H1 (cell line): ENCODE results near the gene UVRAG. TPM values are rescaled to one million over a fixed set of nuclear protein-coding genes. Genes with fewer than 3 reads are reported as not detected.

Experiments used
- CTCF ChIA-PET: fragments of 300-600 bp; sonication (Branson Sonifier 250); formaldehyde crosslinking; loops from one replicate; lab custom pipeline; 2021; ENCODE audit not compliant: partially characterized antibody; lab: Charles Lee
- POLR2A ChIA-PET: fragments of 300-600 bp; sonication (Branson Sonifier 250); formaldehyde crosslinking; loops from one replicate; lab custom pipeline; 2021; ENCODE audit warnings: inconsistent platforms; ENCODE audit not compliant: partially characterized antibody; lab: Charles Lee
- DNase-seq, 2 experiments: peaks; one replicate each; pipeline versions ENCODE4 v3.0.0 to v3.0.0-alpha.2; 2010 to 2022; ENCODE audit warnings: low spot score in 2 of 2, low read depth in 1 of 2, mixed read lengths in 1 of 2
- FAIRE-seq: peaks from 2 replicates; lab custom pipeline; 2011; peaks lifted over from hg19 to GRCh38; lab: Jason Lieb, UNC
- H2AFZ ChIP-seq: 2 replicates; pipeline ENCODE4 v1.8.1; 2012; ENCODE audit warnings: low read length, inconsistent platforms
- H2AK5ac ChIP-seq: 2 replicates; pipeline ENCODE4 v1.6.1; 2013; ENCODE audit warnings: low read depth, low read length
- H2BK120ac ChIP-seq: replicated peaks from 2 replicates; pipeline ENCODE3; 2013; ENCODE audit warnings: low read depth, low read length, inconsistent platforms
- H2BK12ac ChIP-seq: 2 replicates; pipeline ENCODE4 v1.6.1; 2013; ENCODE audit warnings: low read depth, low read length
- H2BK15ac ChIP-seq: 2 replicates; pipeline ENCODE4 v1.6.1; 2013; ENCODE audit warnings: low read length
- H2BK20ac ChIP-seq: 2 replicates; pipeline ENCODE4 v1.6.1; 2013; ENCODE audit warnings: low read length
- H2BK5ac ChIP-seq: 2 replicates; pipeline ENCODE4 v1.6.1; 2013; ENCODE audit warnings: low read depth, low read length
- H3K14ac ChIP-seq: 2 replicates; pipeline ENCODE4 v1.6.1; 2013; ENCODE audit warnings: inconsistent platforms; ENCODE audit not compliant: insufficient read length
- H3K18ac ChIP-seq: 2 replicates; pipeline ENCODE4 v1.6.1; 2013; ENCODE audit warnings: low read length; ENCODE audit errors: extremely low read depth
- H3K23ac ChIP-seq: 2 replicates; pipeline ENCODE4 v1.6.1; 2013; ENCODE audit warnings: inconsistent platforms; ENCODE audit not compliant: insufficient read length
- H3K23me2 ChIP-seq: 2 replicates; pipeline ENCODE4 v1.6.1; 2013; ENCODE audit warnings: low read depth, low read length
- H3K27ac ChIP-seq: 2 replicates; pipeline ENCODE4 v1.6.1; 2011; ENCODE audit warnings: low read depth, low read length, inconsistent platforms
- H3K27me3 ChIP-seq, 4 experiments: replicated peaks in 1 of 4; 1 replicate in 1 of 4; 2 replicates in 3 of 4; pipeline versions ENCODE4 v1.6.1 to v1.8.1; 2011 to 2013; ENCODE audit warnings: low read length in 3 of 4, mild to moderate bottlenecking in 3 of 4, inconsistent platforms in 2 of 4, mixed read lengths in 2 of 4, moderate library complexity in 1 of 4; ENCODE audit not compliant: control insufficient read depth in 3 of 4, insufficient read depth in 3 of 4; ENCODE audit errors: extremely low read depth in 1 of 4
- H3K36me3 ChIP-seq, 4 experiments: 2 replicates each; pipeline versions ENCODE4 v1.6.1 to v1.8.1; 2011 to 2013; ENCODE audit warnings: mild to moderate bottlenecking in 4 of 4, low read length in 3 of 4, moderate library complexity in 2 of 4, control low read depth in 1 of 4, inconsistent platforms in 1 of 4; ENCODE audit not compliant: insufficient read depth in 4 of 4, control insufficient read depth in 2 of 4
- H3K4ac ChIP-seq: replicated peaks from 2 replicates; pipeline ENCODE3; 2013; ENCODE audit warnings: low read length, low read depth, mixed read lengths, inconsistent platforms; ENCODE audit not compliant: insufficient read length
- H3K4me1 ChIP-seq, 4 experiments: replicated peaks in 1 of 4; 1 replicate in 1 of 4; 2 replicates in 3 of 4; pipeline versions ENCODE4 v1.6.1 to v1.8.1; 2011 to 2013; ENCODE audit warnings: low read length in 3 of 4, inconsistent platforms in 2 of 4, mixed read lengths in 1 of 4; ENCODE audit not compliant: insufficient read depth in 4 of 4, control insufficient read depth in 3 of 4
- H3K4me2 ChIP-seq, 2 experiments: 2 replicates each; pipeline versions ENCODE4 v1.6.1 to v1.8.1; 2011 to 2013; ENCODE audit warnings: low read depth in 2 of 2, low read length in 2 of 2, control low read depth in 1 of 2, inconsistent platforms in 1 of 2, mild to moderate bottlenecking in 1 of 2; ENCODE audit not compliant: insufficient read depth in 1 of 2
- H3K4me3 ChIP-seq, 4 experiments: fragments of 200-600, 300-600 bp in 1 of 4; sonication (generic), shearing (Covaris generic), sonication (Bioruptor Twin) in 1 of 4; 2 replicates each; pipeline versions ENCODE4 v1.5.1 to v1.8.1; 2011 to 2016; ENCODE audit warnings: low read length in 4 of 4, low read depth in 3 of 4, control low read depth in 2 of 4, inconsistent platforms in 2 of 4, mild to moderate bottlenecking in 2 of 4, mixed read lengths in 1 of 4, moderate library complexity in 1 of 4; ENCODE audit not compliant: insufficient read depth in 2 of 4; ENCODE audit errors: extremely low read depth in 1 of 4
- H3K56ac ChIP-seq: replicated peaks from 2 replicates; pipeline ENCODE3; 2013; ENCODE audit warnings: low read depth, mild to moderate bottlenecking, mixed read lengths, low read length, inconsistent platforms; ENCODE audit not compliant: insufficient read length
- H3K79me1 ChIP-seq: 2 replicates; pipeline ENCODE4 v1.6.1; 2013; ENCODE audit warnings: low read depth, low read length, control low read depth
- H3K79me2 ChIP-seq, 2 experiments: 2 replicates each; pipeline versions ENCODE4 v1.6.1 to v1.8.1; 2012 to 2013; ENCODE audit warnings: low read length in 2 of 2, mild to moderate bottlenecking in 2 of 2, inconsistent platforms in 1 of 2; ENCODE audit not compliant: insufficient read depth in 2 of 2, control insufficient read depth in 1 of 2
- H3K9ac ChIP-seq, 4 experiments: replicated peaks in 1 of 4; 1 replicate in 1 of 4; 2 replicates in 3 of 4; pipeline versions ENCODE4 v1.6.1 to v1.8.1; 2011 to 2013; ENCODE audit warnings: low read depth in 3 of 4, low read length in 3 of 4, control low read depth in 2 of 4, mild to moderate bottlenecking in 2 of 4, moderate library complexity in 2 of 4, inconsistent platforms in 1 of 4; ENCODE audit errors: extremely low read depth in 1 of 4
- H3K9me3 ChIP-seq, 2 experiments: 2 replicates each; pipeline versions ENCODE4 v1.6.1 to v1.8.1; 2012 to 2013; ENCODE audit warnings: mild to moderate bottlenecking in 2 of 2, moderate library complexity in 2 of 2, control low read depth in 1 of 2, inconsistent platforms in 1 of 2, low read depth in 1 of 2, low read length in 1 of 2, mixed read lengths in 1 of 2; ENCODE audit not compliant: insufficient read depth in 2 of 2
- H4K20me1 ChIP-seq, 2 experiments: replicated peaks in 1 of 2; 2 replicates each; pipeline versions ENCODE3 to v1.8.1; 2011 to 2013; ENCODE audit warnings: inconsistent platforms in 2 of 2, low read length in 2 of 2, mild to moderate bottlenecking in 1 of 2; ENCODE audit not compliant: insufficient read depth in 2 of 2, control insufficient read depth in 1 of 2
- H4K5ac ChIP-seq: 2 replicates; pipeline ENCODE4 v1.6.1; 2013; ENCODE audit warnings: low read length, low read depth, mixed read lengths, inconsistent platforms; ENCODE audit not compliant: insufficient read length
- H4K8ac ChIP-seq: 2 replicates; pipeline ENCODE4 v1.8.0; 2013; ENCODE audit warnings: mild to moderate bottlenecking, moderate library complexity, low read length, inconsistent platforms; ENCODE audit not compliant: insufficient read depth; ENCODE audit errors: extremely low read depth
- H4K91ac ChIP-seq: replicated peaks from 2 replicates; pipeline ENCODE3; 2013; ENCODE audit warnings: low read length, mixed read lengths, inconsistent platforms; ENCODE audit not compliant: insufficient read length
- BRCA1 ChIP-seq: IDR thresholded peaks from 2 replicates; pipeline ENCODE4 v1.6.1; 2012; ENCODE audit warnings: low read depth, low read length, improper control_type of control experiment
- CHD2 ChIP-seq: IDR thresholded peaks from 2 replicates; pipeline ENCODE4 v1.6.1; 2012; ENCODE audit warnings: low read length, improper control_type of control experiment
- FOSL1 ChIP-seq: IDR thresholded peaks from 2 replicates; pipeline ENCODE4 v1.6.1; 2011; ENCODE audit warnings: mild to moderate bottlenecking, low read depth, low read length, moderate library complexity; ENCODE audit not compliant: insufficient read depth
- GABPA ChIP-seq: IDR thresholded peaks from 2 replicates; pipeline ENCODE4 v1.6.1; 2011; ENCODE audit warnings: mild to moderate bottlenecking, low read length, moderate library complexity, borderline replicate concordance; ENCODE audit not compliant: insufficient read depth
- KDM1A ChIP-seq: fragments of 200-600, 300-600 bp; sonication (generic); IDR thresholded peaks from 2 replicates; pipeline ENCODE4 v1.7.1; 2016; ENCODE audit warnings: mild to moderate bottlenecking, low read length, borderline replicate concordance
- KDM5A ChIP-seq: fragments of 200-600 bp; IDR thresholded peaks from 2 replicates; pipeline ENCODE4 v1.7.1; 2012; ENCODE audit warnings: mild to moderate bottlenecking, low read length, inconsistent platforms, mixed read lengths
- NANOG ChIP-seq: IDR thresholded peaks from 2 replicates; pipeline ENCODE4 v1.6.1; 2011; ENCODE audit warnings: low read length, low read depth, mild to moderate bottlenecking, inconsistent platforms; ENCODE audit not compliant: insufficient read depth, poor library complexity, severe bottlenecking
- PHF8 ChIP-seq: fragments of 200-600 bp; sonication (generic); conservative IDR thresholded peaks from 2 replicates; pipeline ENCODE4 v1.7.1; 2012; ENCODE audit warnings: low read depth, mild to moderate bottlenecking, inconsistent platforms, low read length, moderate library complexity
- SP4 ChIP-seq: IDR thresholded peaks from 2 replicates; pipeline ENCODE4 v1.6.1; 2012; ENCODE audit warnings: low read length, inconsistent platforms
- SRF ChIP-seq: IDR thresholded peaks from 2 replicates; pipeline ENCODE4 v1.6.1; 2011; ENCODE audit warnings: mild to moderate bottlenecking, low read depth, low read length, moderate library complexity
- TAF1 ChIP-seq: IDR thresholded peaks from 2 replicates; pipeline ENCODE4 v1.6.1; 2011; ENCODE audit warnings: mild to moderate bottlenecking, low read depth, low read length
- TEAD4 ChIP-seq: IDR thresholded peaks from 2 replicates; pipeline ENCODE4 v1.6.1; 2012; ENCODE audit warnings: low read depth, low read length, inconsistent platforms, mixed read lengths
- WGBS, 2 experiments: shearing (Covaris generic) in 1 of 2; methylation state at CpG; one replicate each; pipeline versions ENCODE4 v1.1.6 to v1.1.7; 2013 to 2015; ENCODE audit warnings: low lambda C conversion rate in 2 of 2, mixed read lengths in 2 of 2, inconsistent platforms in 1 of 2, low coverage in 1 of 2, missing lambda C conversion rate in 1 of 2; ENCODE audit not compliant: insufficient replicate concordance in 2 of 2, insufficient coverage in 1 of 2, insufficient read length in 1 of 2; ENCODE audit errors: extremely low coverage in 1 of 2, missing lambda C conversion rate in 1 of 2; 5-methylcytosine and 5-hydroxymethylcytosine counted together
- polyA plus RNA-seq, 7 experiments: library from polyadenylated mRNA; depleted of rRNA in 3 of 7; stranded (reverse) in 5 of 7; unstranded in 2 of 7; fragments of >200 nt in 5 of 7; fragments of 200-250 nt in 2 of 7; gene quantifications; 1 replicate in 5 of 7; 2 replicates in 1 of 7; 4 replicates in 1 of 7; pipeline versions ENCODE4 v1.2.1 to v1.2.3, GENCODE V29; 2011 to 2013; ENCODE audit warnings: missing spikeins in 2 of 7, mixed read lengths in 2 of 7
- total RNA-seq: library from RNA; stranded (reverse); fragmentation: NEBNext Ultra II Directional; extraction: Animal tissue kit (Norgen Biotek cat#: 25700); gene quantifications from 2 replicates; pipeline ENCODE4 v1.2.1, GENCODE V29; 2021
- TF ChIP-seq, protein P1 (sequence below): IDR thresholded peaks from 2 replicates; pipeline ENCODE4 v1.6.1; 2012; ENCODE audit warnings: inconsistent platforms

UVRAG gene
- total and polyA plus RNA-seq, 2 of the 8 experiments (the other 6 are each of a cell fraction or from before 2014, with no cell fraction given): 5.5 to 14.7 TPM

DNA sequence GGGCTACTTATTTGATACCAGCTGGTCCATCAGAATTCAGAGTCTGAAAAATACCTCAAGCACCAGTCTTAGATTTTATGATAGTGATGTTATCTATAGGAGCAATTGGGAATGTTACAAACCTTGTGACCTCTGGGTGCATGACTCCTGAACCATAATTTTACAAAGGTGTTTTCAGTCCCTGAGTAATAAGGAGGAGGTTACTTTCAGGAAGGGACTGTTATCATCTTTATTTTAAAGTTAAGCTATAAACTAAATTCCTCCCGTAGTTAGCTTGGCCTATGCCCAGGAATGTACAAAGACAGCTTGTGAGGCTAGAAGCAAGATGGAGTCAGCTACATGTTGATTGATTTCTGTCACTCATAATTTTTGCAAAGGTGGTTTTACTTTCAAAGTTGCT, 101.9 kb downstream of the UVRAG start:
- Histone ChIP-seq H3K27me3 (no peaks in the 10 kb centered on the region), H2BK15ac (no peak overlapping the region), H3K4me2 (no peak overlapping the region), H3K18ac (no peak overlapping the region), H2BK120ac (no peak overlapping the region), H3K79me1 (no peaks in the 10 kb centered on the region), H2BK12ac (no peak overlapping the region), H3K9me3 (no peaks in the 10 kb centered on the region), H4K20me1 (no peaks in the 10 kb centered on the region), H3K4ac (no peak overlapping the region), H3K4me3 (no peak overlapping the region), H2AK5ac (no peak overlapping the region), H3K14ac (no peak overlapping the region), H3K9ac (no peak overlapping the region), H3K23ac (no peak overlapping the region), H2BK5ac (no peak overlapping the region), H2AFZ (no peak overlapping the region), H2BK20ac (no peak overlapping the region), H3K27ac (no peak overlapping the region), H3K36me3 (no peaks in the 10 kb centered on the region), H4K8ac (no peak overlapping the region), H3K79me2 (no peaks in the 10 kb centered on the region), H4K5ac (no peak overlapping the region), H4K91ac (no peak overlapping the region), H3K4me1 (no peaks in the 10 kb centered on the region), H3K56ac (no peak overlapping the region), H3K23me2 (no peaks in the 10 kb centered on the region)
- POLR2A ChIA-PET: no interaction called here
- CTCF ChIA-PET: interaction anchor here (1.2 to 1.6 kb wide), 2 partner anchors 216 to 235 kb away, joined by 3 to 4 read pairs; no protein-coding TSS in a partner anchor
- no peak for DNase-seq
- no peak for FAIRE-seq
- TF ChIP-seq SRF: no peak
- TF ChIP-seq KDM1A: no peak
- TF ChIP-seq KDM5A: no peak
- no peak for TF ChIP-seq FOSL1
- no peak for TF ChIP-seq GABPA
- TF ChIP-seq TAF1: no peak
- TF ChIP-seq BRCA1: no peak
- TF ChIP-seq TEAD4: no peak
- TF ChIP-seq SP4: no peak
- TF ChIP-seq PHF8: no peak
- no peak for TF ChIP-seq CHD2
- TF ChIP-seq NANOG: no peak
- TF ChIP-seq, protein P1, sequence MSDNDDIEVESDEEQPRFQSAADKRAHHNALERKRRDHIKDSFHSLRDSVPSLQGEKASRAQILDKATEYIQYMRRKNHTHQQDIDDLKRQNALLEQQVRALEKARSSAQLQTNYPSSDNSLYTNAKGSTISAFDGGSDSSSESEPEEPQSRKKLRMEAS: no peak
- WGBS, 2 experiments: 90% methylated on average over 1 of the region's 1 CpG; no CpG with 5 or more reads in 1 of the 2 experiments
